ENCODE measurements around the gene CNIH4.
"Not testable (repeated sequence)": the region's sequence is repeated elsewhere in the genome, so short reads cannot be mapped to it uniquely, and the experiment has no call there.

The CNIH4 gene

GRCh38 chr1:224406216-224406615 lies 49.5 kb downstream of the CNIH4 start:
- DNase-seq (ENCODE audit: low spot score): no peak
- no peak for TF ChIP-seq CTCF (IDR thresholded peaks at IDR 0.05; ENCODE audit: extremely low read depth, missing control alignments)

- no peak for TF ChIP-seq CTCF (IDR thresholded peaks at IDR 0.05; ENCODE audit: extremely low read depth, missing control alignments)
- DNase-seq (ENCODE audit: low spot score): no peak
Measured at GRCh38 chr1:224407571-224408293, 51.1 kb downstream of the CNIH4 start.

GRCh38 chr1:224408294-224408590 lies 51.6 kb downstream of the CNIH4 start:
- no peak for DNase-seq (ENCODE audit: low spot score)
- no peak for TF ChIP-seq CTCF (IDR thresholded peaks at IDR 0.05; ENCODE audit: extremely low read depth, missing control alignments)

- no peak for TF ChIP-seq CTCF (IDR thresholded peaks at IDR 0.05; ENCODE audit: extremely low read depth, missing control alignments)
- no peak for DNase-seq (ENCODE audit: low spot score)
Measured at GRCh38 chr1:224411766-224412165, 55.1 kb downstream of the CNIH4 start.

- DNase-seq (ENCODE audit: low spot score): no peak
- no peak for TF ChIP-seq CTCF (IDR thresholded peaks at IDR 0.05; ENCODE audit: extremely low read depth, missing control alignments)
Measured at GRCh38 chr1:224420106-224420505, 63.4 kb downstream of the CNIH4 start.

GRCh38 chr1:224425279-224425884 lies 68.7 kb downstream of the CNIH4 start:
- no peak for DNase-seq (ENCODE audit: low spot score)
- no peak for TF ChIP-seq CTCF (IDR thresholded peaks at IDR 0.05; ENCODE audit: extremely low read depth, missing control alignments)

- DNase-seq (ENCODE audit: low spot score): not testable (repeated sequence)
Measured at GRCh38 chr1:224426869-224427268, 70.2 kb downstream of the CNIH4 start.

- TF ChIP-seq CTCF (IDR thresholded peaks at IDR 0.05; ENCODE audit: extremely low read depth, missing control alignments): no peak
- no peak for DNase-seq (ENCODE audit: low spot score)
Measured at GRCh38 chr1:224427346-224427745, 70.7 kb downstream of the CNIH4 start.

- DNase-seq (ENCODE audit: low spot score): not testable (repeated sequence)
Measured at GRCh38 chr1:224428713-224429112, 72.0 kb downstream of the CNIH4 start.

Measured in GM20000 (cell line).